ENCODE results near the gene FITM1. TPM values are rescaled to one million over a fixed set of nuclear protein-coding genes. Genes with fewer than 3 reads are reported as not detected.

FITM1 gene
- total RNA-seq, 6 donors from 2014 or later, result 0.63 to 0.89 (median 0.82) TPM; not detected in 2

GRCh38 chr14:24162093-24162492 is 31.6 kb downstream of the FITM1 start:
- ATAC-seq (ENCODE audit: low FRiP score in 2 of 2) (no peak), DNase-seq (no peak)
- Histone ChIP-seq H3K4me1 (peaks cover 30 to 52% (median 31%) of the 10 kb centered on the region in 4 donors), H3K27me3 (no peaks in the 10 kb centered on the region), H3K36me3 (peaks cover 46 to 75% (median 64%) of the 10 kb centered on the region in 4 donors), H3K27ac (peak overlapping the region; percentile 89 to 99 (median 90)), H3K9me3 (no peaks in the 10 kb centered on the region), H3K4me3 (peak overlapping the region; percentile 49 to 84 (median 70))
- no peak for TF ChIP-seq POLR2A (IDR thresholded peaks at IDR 0.05)
- WGBS, 2 donors, result 23 to 42% methylated on average over 8 of the region's 8 CpGs

DNA sequence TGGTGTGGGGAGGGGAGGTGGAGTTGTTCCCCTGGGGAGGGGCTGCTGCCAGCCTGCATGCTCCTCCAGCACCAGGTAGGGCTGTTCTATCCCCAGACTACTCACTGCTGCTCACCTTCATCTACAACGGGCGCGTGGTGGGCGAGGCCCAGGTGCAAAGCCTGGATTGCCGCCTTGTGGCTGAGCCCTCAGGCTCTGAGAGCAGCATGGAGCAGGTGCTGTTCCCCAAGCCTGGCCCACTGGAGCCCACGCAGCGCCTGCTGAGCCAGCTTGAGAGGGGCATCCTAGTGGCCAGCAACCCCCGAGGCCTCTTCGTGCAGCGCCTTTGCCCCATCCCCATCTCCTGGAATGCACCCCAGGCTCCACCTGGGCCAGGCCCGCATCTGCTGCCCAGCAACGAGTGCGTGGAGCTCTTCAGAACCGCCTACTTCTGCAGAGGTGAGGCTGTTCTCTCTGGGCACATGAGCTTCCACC is 34.1 kb downstream of the FITM1 start:
- H3K4me1 ChIP-seq, result peaks cover 30 to 52% (median 31%) of the 10 kb centered on the region in 4 donors
- H3K36me3 ChIP-seq, result peaks cover 35 to 83% (median 62%) of the 10 kb centered on the region in 4 donors
- H3K4me3 ChIP-seq, result no peak overlapping the region
- TF ChIP-seq CTCF (IDR thresholded peaks at IDR 0.05) (no peak), EP300 (IDR thresholded peaks at IDR 0.05) (no peak), POLR2A (IDR thresholded peaks at IDR 0.05) (no peak), POLR2AphosphoS5 (IDR thresholded peaks at IDR 0.05) (no peak)
- 83 to 97% methylated on average over 9 of the region's 14 CpGs for WGBS, 2 donors
- H3K27ac ChIP-seq, result peak overlapping the region in 1 of 4 donors; percentile 90
- DNase-seq (peak in 1 of 2 donors; percentile 70), ATAC-seq (ENCODE audit: low FRiP score in 2 of 2) (no peak)
- H3K27me3 ChIP-seq, result no peaks in the 10 kb centered on the region
- no peaks in the 10 kb centered on the region for H3K9me3 ChIP-seq

- WGBS, 2 donors, result 82 to 84% methylated on average over 5 of the region's 5 CpGs
- TF ChIP-seq EP300 (IDR thresholded peaks at IDR 0.05) (no peak), POLR2AphosphoS5 (IDR thresholded peaks at IDR 0.05) (no peak), POLR2A (IDR thresholded peaks at IDR 0.05) (no peak), CTCF (IDR thresholded peaks at IDR 0.05) (no peak)
- no peak overlapping the region for H3K27ac ChIP-seq
These were observed 35.3 kb downstream of the FITM1 start for GRCh38 chr14:24165785-24166184.

DNA sequence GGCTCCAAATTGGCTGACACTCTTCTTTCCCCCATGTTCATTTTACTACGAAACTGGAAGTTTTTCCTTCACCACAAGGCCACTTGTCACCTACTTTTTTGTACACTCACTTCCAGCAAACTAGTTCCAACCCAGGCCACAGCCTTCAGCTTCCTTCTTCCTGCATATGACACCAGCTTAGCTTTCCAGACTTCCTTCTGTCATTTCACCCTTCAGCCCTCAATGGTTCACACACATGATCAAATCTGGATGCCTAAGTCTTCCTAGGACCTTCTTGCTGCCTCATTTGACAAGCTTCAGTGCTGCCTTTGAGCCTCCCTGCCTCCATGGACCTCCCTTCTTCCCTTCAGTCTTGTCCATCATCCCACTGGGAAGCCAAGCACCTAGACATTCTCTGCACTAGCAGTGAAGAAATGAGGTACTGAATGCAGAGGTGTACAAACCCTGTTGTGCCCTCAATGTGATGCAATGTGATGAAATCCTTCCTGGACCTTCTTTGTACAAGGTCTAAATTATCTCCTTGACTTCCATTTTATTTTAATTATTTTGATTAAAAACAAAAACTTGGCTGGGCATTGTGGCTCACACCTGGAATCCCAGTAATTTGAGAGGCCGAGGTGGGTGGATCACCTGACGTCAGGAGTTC is 37.1 kb downstream of the FITM1 start:
- no peak for TF ChIP-seq POLR2A (IDR thresholded peaks at IDR 0.05)
- no peak for TF ChIP-seq CTCF (IDR thresholded peaks at IDR 0.05)
- TF ChIP-seq EP300 (IDR thresholded peaks at IDR 0.05), result no peak
- no peak for TF ChIP-seq POLR2AphosphoS5 (IDR thresholded peaks at IDR 0.05)
- WGBS, 2 donors, result 77 to 81% methylated on average over 3 of the region's 3 CpGs
- Histone ChIP-seq H3K36me3 (peaks cover 35 to 85% (median 61%) of the 10 kb centered on the region in 4 donors), H3K9me3 (no peaks in the 10 kb centered on the region), H3K27me3 (no peaks in the 10 kb centered on the region), H3K27ac (peak overlapping the region in 2 of 4 donors; percentile 12 to 24), H3K4me3 (no peak overlapping the region), H3K4me1 (peaks cover 18 to 41% (median 20%) of the 10 kb centered on the region in 4 donors)
- ATAC-seq (ENCODE audit: low FRiP score in 2 of 2), result no peak
- peak in 1 of 2 donors; percentile 41 for DNase-seq

More at GRCh38 chr14:24165785-24166184, 35.3 kb downstream of the FITM1 start:
- ATAC-seq (ENCODE audit: low FRiP score in 2 of 2) (no peak), DNase-seq (no peak)
- H3K36me3 ChIP-seq, result peaks cover 35 to 80% (median 57%) of the 10 kb centered on the region in 4 donors
- peaks cover 25 to 44% (median 26%) of the 10 kb centered on the region in 4 donors for H3K4me1 ChIP-seq
- no peak overlapping the region for H3K4me3 ChIP-seq
- no peaks in the 10 kb centered on the region for H3K9me3 ChIP-seq
- no peaks in the 10 kb centered on the region for H3K27me3 ChIP-seq

DNA sequence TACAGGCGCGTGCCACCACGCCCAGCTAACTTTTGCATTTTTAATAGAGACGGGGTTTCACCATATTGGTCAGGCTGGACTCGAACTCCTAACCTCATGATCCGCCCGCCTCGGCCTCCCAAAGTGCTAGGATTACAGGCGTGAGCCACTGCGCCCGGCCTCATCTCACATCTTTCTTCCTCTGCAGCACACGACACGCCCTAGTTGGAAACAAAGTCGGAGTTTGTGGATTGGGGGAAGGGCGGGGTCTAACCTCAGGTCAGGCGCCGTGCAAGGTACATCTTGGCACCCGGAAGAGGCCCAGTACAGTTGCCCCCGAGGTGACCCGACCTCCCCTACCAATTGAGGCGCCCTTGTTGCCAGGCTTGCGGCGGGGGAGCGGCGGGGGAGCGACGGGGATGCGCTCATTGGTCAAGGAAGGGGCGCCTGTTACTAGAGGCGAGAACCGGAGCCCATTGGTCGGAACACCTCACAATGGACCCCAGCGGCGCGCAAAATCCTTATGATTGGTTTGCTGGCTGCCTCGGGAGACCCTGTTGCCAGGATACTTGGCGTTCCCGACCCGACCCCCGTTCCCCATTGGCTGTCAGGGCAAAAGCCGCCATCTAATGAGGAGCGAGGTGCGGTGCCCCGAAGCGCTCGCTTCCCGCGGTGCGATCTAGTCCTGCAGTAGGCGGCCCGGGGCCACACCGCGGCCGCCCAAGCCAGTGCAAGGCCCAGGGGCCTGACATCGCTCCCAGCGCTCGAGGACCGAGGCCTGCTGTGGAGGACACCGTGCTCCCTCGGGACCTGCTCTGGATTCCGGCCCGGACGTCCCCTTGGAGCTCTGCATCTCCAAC is 41.2 kb downstream of the FITM1 start, which contains the start of gene REC8:
REC8 (plus strand) TSS at position 659 of the 839 bp plus-strand sequence. CDS start 473 bp downstream, outside the sequence.
- Histone ChIP-seq H3K4me3 (peak within 1 kb of the TSS in 3 of 4 donors; percentile 34 to 45 (median 43)), H3K27ac (peak within 1 kb of the TSS in 3 of 4 donors; percentile 10 to 52 (median 22)), H3K36me3 (peaks cover 3 to 75% (median 44%) of the 10 kb centered on the region in 4 donors), H3K4me1 (peaks cover 0 to 10% (median 6%) of the 10 kb centered on the region in 4 donors), H3K27me3 (no peaks in the 10 kb centered on the region), H3K9me3 (no peaks in the 10 kb centered on the region)
- TF ChIP-seq POLR2A (IDR thresholded peaks at IDR 0.05), result peak in 1 of 4 donors; percentile 35
- TF ChIP-seq POLR2AphosphoS5 (IDR thresholded peaks at IDR 0.05), result no peak
- peak; percentile 84 to 91 for DNase-seq
- 34 to 39% methylated on average over 27 to 54 of the region's 63 CpGs for WGBS, 2 donors
- peak; percentile 72 to 84 for ATAC-seq (ENCODE audit: low FRiP score in 2 of 2)
